ENCODE data around the gene SMC2.

GRCh38 chr9:104094534-104095015 is 466 bp downstream of the SMC2 start:
- no peak for TF ChIP-seq CTCF (conservative IDR thresholded peaks at IDR 0.05 in 1 of 2, IDR thresholded peaks at IDR 0.05 in 1 of 2; ENCODE audit: extremely low read depth in 1 of 2, insufficient read depth in 1 of 2, low read depth in 1 of 2, low read length in 2 of 2)
- TF ChIP-seq EZH2 (IDR thresholded peaks at IDR 0.05; ENCODE audit: borderline replicate concordance, low read length), result no peak
